ENCODE results near the gene ATP8B1. TPM values are rescaled to one million over a fixed set of nuclear protein-coding genes. Genes with fewer than 3 reads are reported as not detected.

Gene ATP8B1
- total and polyA plus RNA-seq, 2 of the 4 experiments (the other 2 are of a cell fraction): 64.3 to 136 TPM

- no peak for TF ChIP-seq RFX5 (IDR thresholded peaks at IDR 0.05; ENCODE audit: low read depth, low read length)
- TF ChIP-seq ELK1 (IDR thresholded peaks at IDR 0.05; ENCODE audit: borderline replicate concordance, low read depth, low read length): no peak
Measured at GRCh38 chr18:57784801-57785114, 18.4 kb downstream of the ATP8B1 start (continued).

- no peaks in the 10 kb centered on the region for H3K9me3 ChIP-seq (ENCODE audit: control insufficient read depth, insufficient read depth, low read length)
- H2AK5ac ChIP-seq (ENCODE audit: low read depth, low read length): peak overlapping the region; percentile 72
- WGBS, 2 experiments (ENCODE audit: extremely low coverage in 2 of 2, insufficient read length in 1 of 2): 48% methylated on average over 6 of the region's 16 CpGs; no CpG with 5 or more reads in 1 of the 2 experiments
- TF ChIP-seq FOS (IDR thresholded peaks at IDR 0.05; ENCODE audit: low read depth, low read length): peak; percentile 54
- TF ChIP-seq POLR2A (IDR thresholded peaks at IDR 0.05; ENCODE audit: low read depth, low read length): no peak
- TF ChIP-seq RAD21 (IDR thresholded peaks at IDR 0.05; ENCODE audit: low read length): no peak
- TF ChIP-seq CTCF (conservative IDR thresholded peaks at IDR 0.05; ENCODE audit: low read depth, low read length): no peak
- TF ChIP-seq NFE2L2 (IDR thresholded peaks at IDR 0.05; ENCODE audit: low read depth, low read length): no peak
- peak; percentile 93 for TF ChIP-seq BHLHE40 (IDR thresholded peaks at IDR 0.05; ENCODE audit: low read depth, low read length)
- TF ChIP-seq MXI1 (IDR thresholded peaks at IDR 0.05; ENCODE audit: borderline replicate concordance, low read depth, low read length): no peak
- no peak for TF ChIP-seq ELK1 (IDR thresholded peaks at IDR 0.05; ENCODE audit: borderline replicate concordance, low read depth, low read length)
- no peak for TF ChIP-seq SMC3 (IDR thresholded peaks at IDR 0.05; ENCODE audit: low read depth, low read length)
- TF ChIP-seq CEBPB (IDR thresholded peaks at IDR 0.05; ENCODE audit: low read depth, low read length): peak; percentile 87
- no peak for TF ChIP-seq MAFK (IDR thresholded peaks at IDR 0.05; ENCODE audit: low read depth, low read length)
Measured at GRCh38 chr18:57784034-57784800, 18.9 kb downstream of the ATP8B1 start.

More at GRCh38 chr18:57784034-57784800, 18.9 kb downstream of the ATP8B1 start:
- intact Hi-C loops (cut with micrococcal nuclease): no loop called here
- peaks cover 11% of the 10 kb centered on the region for H3K9me1 ChIP-seq (ENCODE audit: insufficient read depth, low read length)
- peak overlapping the region; percentile 64 for H3K14ac ChIP-seq (replicated peaks; ENCODE audit: low read depth, low read length)
- no TSS peak for BruUV-seq (replicated peaks)
- POLR2A ChIA-PET (ENCODE audit: unreplicated experiment): no interaction called here
- ATAC-seq (ENCODE audit: low read depth) (peak; percentile 27), DNase-seq (peak; percentile 87)
- H3K56ac ChIP-seq (ENCODE audit: extremely low read depth, insufficient read depth, low read length): peak overlapping the region; percentile 35; the same call in 1 of the 2 replicates
- H2AFZ ChIP-seq (replicated peaks; ENCODE audit: low read length, poor library complexity): no peak overlapping the region
- peak overlapping the region; percentile 83 for H3K18ac ChIP-seq (ENCODE audit: low read depth, low read length)
- peak overlapping the region; percentile 50 for H3K23ac ChIP-seq (ENCODE audit: low read depth, low read length)
- H4K5ac ChIP-seq (ENCODE audit: low read depth, low read length): peak overlapping the region; percentile 88
- no peak overlapping the region for H3K4me3 ChIP-seq (ENCODE audit: insufficient read depth, low read depth, low read length)
- peak overlapping the region; percentile 86 for H2BK5ac ChIP-seq (ENCODE audit: low read depth, low read length, poor library complexity, severe bottlenecking)
- peak overlapping the region; percentile 34 for H2AK9ac ChIP-seq (replicated peaks; ENCODE audit: low read depth, low read length, poor library complexity)
- H3K36me3 ChIP-seq (ENCODE audit: control insufficient read depth, insufficient read depth, low read length): no peaks in the 10 kb centered on the region
- peak overlapping the region; percentile 71 for H3K27ac ChIP-seq (ENCODE audit: insufficient read depth, low read length)
- no peaks in the 10 kb centered on the region for H3K27me3 ChIP-seq (ENCODE audit: control insufficient read depth, insufficient read depth, low read length)
- peak overlapping the region; percentile 10 to 69; a peak in 2 of 4 replicates for H4K8ac ChIP-seq (ENCODE audit: low read depth in 2 of 2, low read length in 2 of 2)
- H3K4me2 ChIP-seq (ENCODE audit: low read depth, low read length): peak overlapping the region; percentile 59
- CTCF ChIA-PET: interaction anchor here (1.2 kb wide), 1 partner anchor 10 kb away, joined by 3 read pairs; no protein-coding TSS in a partner anchor
- in situ Hi-C loops (cut with MboI; ENCODE audit: low sequenced_read_pairs): no loop called here
- H2BK20ac ChIP-seq (ENCODE audit: low read depth, low read length): peak overlapping the region; percentile 66
- peak overlapping the region; percentile 24; the same call in 1 of the 2 replicates for H3K9ac ChIP-seq (ENCODE audit: low read depth, low read length)
- peak overlapping the region; percentile 60 for H4K91ac ChIP-seq (ENCODE audit: insufficient read depth, low read depth, low read length)
- peak overlapping the region; percentile 85 for H3K4ac ChIP-seq (ENCODE audit: low read depth, low read length)
- peak overlapping the region; percentile 31; the same call in 1 of the 3 replicates for H2BK15ac ChIP-seq (ENCODE audit: low read depth, low read length)
- peaks cover 14% of the 10 kb centered on the region; the same call in 1 of the 2 replicates for H4K20me1 ChIP-seq (ENCODE audit: insufficient read depth, low read length)
- H3K4me1 ChIP-seq (ENCODE audit: control insufficient read depth, insufficient read depth, low read length): peaks cover 17% of the 10 kb centered on the region
- H2BK120ac ChIP-seq (ENCODE audit: low read depth, low read length): peak overlapping the region; percentile 82
- peaks cover 16 to 53% of the 10 kb centered on the region in 2 experiments for H3K79me1 ChIP-seq (ENCODE audit: low read depth in 1 of 2, low read length in 2 of 2)
- dilution Hi-C loops (cut with HindIII; ENCODE audit: low sequenced_read_pairs, unreplicated experiment): no loop called here
